NCI-H187 treated with DMSO at 0.1 percent for 48 hours (cell line): ENCODE data around the gene EYA4.

Experiments
- DNase-seq: peaks from one replicate; lab custom pipeline; 2025; lab: John Stamatoyannopoulos, UW

The EYA4 gene

GRCh38 chr6:133289733-133290306 lies 48.7 kb downstream of the EYA4 start:
- no peak for DNase-seq

DNA sequence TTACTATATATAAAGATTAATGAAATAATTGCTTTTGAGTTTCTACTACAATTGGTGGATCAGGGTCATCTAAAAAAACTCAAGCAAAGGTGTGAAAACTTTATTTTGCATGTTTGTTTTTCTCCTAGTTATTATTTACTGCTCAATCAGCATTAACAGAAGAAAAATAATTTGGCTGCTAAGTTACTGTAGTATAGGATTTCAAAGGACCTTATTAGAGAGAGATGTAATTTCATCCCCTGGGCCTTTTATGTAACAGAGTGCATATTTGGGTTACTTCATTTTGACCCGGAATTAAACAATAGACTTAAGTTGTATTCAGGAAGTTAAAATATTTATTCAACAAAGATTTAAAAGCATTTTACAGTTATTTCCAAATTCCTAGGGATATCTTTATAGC lies 49.8 kb downstream of the EYA4 start:
- no peak for DNase-seq

- no peak for DNase-seq
Measured at GRCh38 chr6:133291671-133292070, 50.5 kb downstream of the EYA4 start.

GRCh38 chr6:133297657-133298056 lies 56.5 kb downstream of the EYA4 start:
- DNase-seq, result no peak

DNA sequence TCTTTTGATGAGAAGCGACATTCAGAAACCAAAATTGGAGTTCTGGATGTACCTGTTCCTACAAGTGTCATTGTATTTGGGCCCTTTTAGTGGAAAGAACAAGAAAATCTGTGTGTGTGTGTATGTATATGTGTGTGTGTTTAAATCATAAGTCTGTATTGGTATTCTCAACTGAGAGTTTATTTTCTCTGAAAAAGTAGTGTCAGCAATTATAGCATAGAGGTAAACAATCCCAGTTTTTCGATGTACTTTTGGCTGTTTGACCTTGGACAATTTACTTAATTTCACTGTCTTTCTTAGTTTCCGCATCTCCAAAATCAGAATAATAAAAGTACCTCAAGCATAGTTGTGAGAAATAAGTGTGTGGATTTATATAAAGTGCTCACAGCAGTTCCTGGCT lies 57.2 kb downstream of the EYA4 start:
- no peak for DNase-seq

DNA sequence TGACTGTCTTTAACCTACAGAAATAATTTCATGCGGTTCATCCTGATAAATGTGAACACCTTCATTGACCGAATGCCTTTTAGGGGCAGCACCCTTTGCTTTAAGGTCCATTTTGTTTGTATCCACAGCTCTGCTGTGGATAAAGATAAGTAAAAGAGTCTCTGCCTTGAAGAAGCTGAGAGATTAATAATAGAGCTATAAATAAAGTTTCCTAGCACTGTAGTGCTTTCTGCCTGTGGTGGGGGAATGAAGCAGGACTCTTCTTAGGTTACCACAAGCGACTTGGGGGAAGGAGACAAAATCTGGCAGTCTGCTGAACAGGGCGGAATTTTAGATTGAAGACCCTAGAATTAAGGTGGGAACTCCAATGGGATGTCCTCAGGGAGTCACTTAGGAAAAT lies 57.6 kb downstream of the EYA4 start:
- no peak for DNase-seq

DNA sequence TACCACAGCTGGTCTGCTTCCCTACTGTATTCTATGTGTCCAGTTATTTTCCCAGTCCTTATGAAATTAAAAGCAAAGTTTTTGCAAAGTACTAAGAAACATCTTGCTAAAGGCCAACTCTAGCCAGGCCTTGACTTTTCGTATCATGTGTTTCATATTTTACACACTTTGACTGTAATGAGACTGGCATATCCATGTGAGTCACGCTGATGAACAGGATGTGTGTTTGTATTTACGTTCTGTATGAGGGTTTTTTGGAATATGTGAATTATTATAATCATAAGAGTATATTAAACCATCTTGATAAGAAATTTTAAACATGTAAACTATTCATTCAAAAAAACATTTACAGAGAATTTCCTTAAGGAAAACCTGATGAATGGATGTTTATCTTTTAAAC lies 59.7 kb downstream of the EYA4 start:
- no peak for DNase-seq

- no peak for DNase-seq
Measured at GRCh38 chr6:133301835-133302234, 60.7 kb downstream of the EYA4 start.

DNA sequence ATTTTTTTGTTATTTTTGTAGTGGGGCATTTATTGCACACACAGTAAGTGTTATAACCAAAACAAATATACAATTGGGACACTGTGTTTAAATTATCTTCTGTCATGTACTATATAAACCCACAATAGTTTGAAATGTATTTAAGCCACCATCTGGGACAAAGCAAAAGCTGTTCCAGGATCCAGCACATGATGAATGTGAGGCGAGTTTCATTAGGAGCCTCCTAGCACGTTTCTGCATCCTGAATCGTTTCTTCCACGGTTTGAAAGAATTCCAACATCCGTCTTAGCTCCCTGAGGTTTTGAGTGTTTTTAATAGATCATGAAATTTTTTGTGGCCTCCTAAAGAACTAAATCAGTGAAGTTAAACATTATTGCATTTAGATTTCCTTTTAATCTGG lies 65.8 kb downstream of the EYA4 start:
- no peak for DNase-seq

DNA sequence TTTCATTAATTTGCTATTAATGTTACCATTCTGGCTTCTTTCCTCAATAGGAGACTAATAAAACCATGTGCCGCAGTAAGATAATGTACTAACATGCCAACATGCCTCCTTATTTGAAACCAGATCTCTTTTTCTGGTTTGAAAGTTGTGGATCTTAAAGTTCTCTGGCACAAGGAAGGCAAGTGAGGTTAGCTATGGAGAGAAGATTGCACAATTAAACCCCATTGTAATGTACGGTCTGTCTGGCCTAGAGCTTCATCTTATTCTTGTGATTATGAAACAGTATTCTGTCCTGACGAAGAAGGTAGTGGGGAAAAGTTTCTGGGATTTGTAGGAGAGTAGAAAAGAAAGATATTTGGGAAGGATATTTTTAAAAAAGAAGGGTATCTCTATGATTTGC lies 68.4 kb downstream of the EYA4 start:
- DNase-seq, result no peak

GRCh38 chr6:133312006-133312405 lies 70.8 kb downstream of the EYA4 start:
- DNase-seq, result no peak

GRCh38 chr6:133313068-133313467 lies 71.9 kb downstream of the EYA4 start:
- no peak for DNase-seq

GRCh38 chr6:133314947-133315346 lies 73.8 kb downstream of the EYA4 start:
- no peak for DNase-seq

DNA sequence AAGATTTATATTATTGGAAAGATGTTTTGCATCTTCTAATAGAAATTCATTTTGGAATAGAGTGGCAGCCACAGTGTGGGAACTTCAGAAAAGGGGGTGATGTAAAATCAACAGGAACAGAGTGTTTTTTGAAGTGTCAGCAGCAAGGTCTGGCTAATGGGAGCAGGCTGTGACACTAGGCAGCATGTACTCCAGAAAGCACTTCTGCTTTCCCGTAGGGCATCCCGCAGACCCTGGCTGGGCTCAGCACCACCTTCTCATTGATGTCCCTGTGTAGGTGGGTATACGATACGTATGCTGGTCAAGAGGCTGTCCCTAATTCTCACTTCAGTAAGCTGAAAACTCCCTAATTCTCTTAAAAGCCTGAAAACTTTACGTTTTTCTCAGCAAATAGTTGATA lies 74.7 kb downstream of the EYA4 start:
- no peak for DNase-seq

GRCh38 chr6:133317704-133318103 lies 76.5 kb downstream of the EYA4 start:
- no peak for DNase-seq

- no peak for DNase-seq
Measured at GRCh38 chr6:133326584-133326983, 85.4 kb downstream of the EYA4 start.

DNA sequence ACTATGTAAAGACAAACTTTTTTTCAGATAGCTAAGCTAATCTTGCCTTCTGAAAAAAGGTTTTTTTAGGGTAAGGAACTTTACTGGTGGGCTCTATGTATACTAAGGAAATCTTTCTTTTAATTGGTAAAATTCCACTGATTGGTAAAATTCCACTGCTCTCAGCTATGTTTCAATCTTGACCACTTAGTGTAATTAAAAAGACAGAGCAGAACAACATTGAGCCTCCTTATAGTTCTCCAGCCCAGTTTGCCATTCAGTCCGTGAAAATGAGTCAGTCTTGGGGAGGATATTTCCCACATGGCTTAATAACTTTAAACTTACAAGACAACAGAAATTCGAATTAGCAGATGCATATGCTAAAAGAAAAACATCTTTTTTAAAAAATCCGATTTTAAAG lies 92.7 kb downstream of the EYA4 start:
- DNase-seq, result no peak

DNA sequence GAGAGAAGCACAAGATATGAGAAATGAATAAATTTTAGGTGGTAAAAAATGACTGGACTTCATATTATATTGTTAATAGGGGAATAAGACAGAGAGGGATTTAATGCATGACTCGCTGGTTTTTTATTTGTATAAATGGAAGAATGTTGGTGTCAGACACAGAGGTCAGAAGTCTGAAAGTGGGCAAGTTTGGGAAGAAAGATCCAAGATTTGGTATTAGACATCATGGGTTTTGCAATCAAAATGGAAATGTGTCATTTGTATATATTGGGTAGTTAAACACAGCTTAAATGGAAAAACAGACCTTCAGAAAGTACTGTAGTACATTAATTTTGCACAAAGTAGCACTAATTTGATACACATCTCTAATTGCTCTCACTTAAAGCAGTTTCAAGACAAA lies 96.2 kb downstream of the EYA4 start:
- no peak for DNase-seq

GRCh38 chr6:133339543-133340384 lies 98.6 kb downstream of the EYA4 start:
- no peak for DNase-seq

DNA sequence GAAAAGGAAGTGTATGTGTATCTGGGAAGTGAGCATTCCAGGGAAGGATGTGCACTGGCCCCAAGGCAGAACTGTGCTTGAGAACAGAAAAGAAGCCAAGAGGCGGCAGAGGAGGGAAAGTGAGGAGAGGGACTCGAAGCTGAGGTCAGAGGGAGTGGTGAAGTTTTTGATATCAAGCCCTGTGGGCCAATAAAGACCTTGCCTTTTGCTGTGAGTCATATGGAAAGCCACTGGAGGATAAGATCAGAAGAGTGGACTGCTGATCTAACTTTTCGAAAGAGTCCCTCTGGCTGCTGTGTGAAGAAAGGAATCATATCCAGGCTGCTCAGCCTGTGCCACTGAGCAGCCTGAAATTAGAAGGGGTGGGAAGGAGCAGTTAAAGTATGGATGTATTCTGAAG lies 99.4 kb downstream of the EYA4 start:
- no peak for DNase-seq

- DNase-seq, result peak; percentile 61
Measured at GRCh38 chr6:133341607-133342158, 100.5 kb downstream of the EYA4 start.

GRCh38 chr6:133343220-133343619 lies 102.1 kb downstream of the EYA4 start:
- no peak for DNase-seq

DNA sequence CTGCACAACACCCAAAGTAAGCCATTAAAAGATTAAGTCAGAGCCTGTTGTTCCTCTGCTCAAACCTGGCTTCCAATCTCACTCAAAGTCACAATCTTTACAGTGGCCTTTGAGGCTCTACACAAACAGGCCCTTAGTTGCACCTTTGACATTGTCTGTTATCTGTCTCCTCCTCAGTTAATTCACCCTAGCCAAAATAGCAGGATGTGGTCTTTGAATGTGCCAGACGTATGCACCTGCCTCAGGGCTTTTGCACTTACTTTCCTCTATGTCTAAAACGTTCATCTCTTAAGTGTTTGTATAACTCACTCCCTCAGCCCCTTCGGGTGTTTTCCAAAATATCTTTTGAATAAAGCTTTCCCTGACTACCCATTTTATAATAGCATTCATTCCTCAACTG lies 107.7 kb downstream of the EYA4 start:
- DNase-seq, result no peak

DNA sequence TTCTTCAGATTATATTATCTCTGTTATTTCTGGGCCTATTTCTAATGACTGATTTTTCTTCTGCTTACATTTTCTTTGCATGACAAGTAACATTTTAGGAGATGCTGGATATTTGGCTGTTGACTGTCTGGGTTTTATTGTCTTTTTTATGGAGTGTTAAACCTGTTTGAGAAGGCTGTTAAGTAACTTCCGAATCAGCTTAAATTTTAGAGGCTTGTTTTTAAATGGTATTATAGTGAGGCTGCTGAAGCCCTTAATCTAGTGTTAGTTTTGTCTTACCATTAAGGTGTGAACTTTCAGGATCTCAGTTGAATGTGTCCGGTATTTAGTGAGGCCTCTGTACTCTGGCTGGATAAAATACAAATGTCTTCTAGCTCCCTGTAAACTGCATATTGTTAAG lies 109.8 kb downstream of the EYA4 start:
- no peak for DNase-seq
